ENCODE data around the gene CDH13.
A peak's percentile ranks its signal among the peaks of the same experiment; 100 is the strongest.

The CDH13 gene

GRCh38 chr16:82633964-82634600, 7.3 kb downstream of the CDH13 start:
- FAIRE-seq (no peak), DNase-seq (ENCODE audit: insufficient read length, low spot score) (no peak)
- peak; percentile 31; the same call in 1 of the 2 replicates for TF ChIP-seq POLR2A (IDR thresholded peaks at IDR 0.05; ENCODE audit: low read depth, low read length)

DNA sequence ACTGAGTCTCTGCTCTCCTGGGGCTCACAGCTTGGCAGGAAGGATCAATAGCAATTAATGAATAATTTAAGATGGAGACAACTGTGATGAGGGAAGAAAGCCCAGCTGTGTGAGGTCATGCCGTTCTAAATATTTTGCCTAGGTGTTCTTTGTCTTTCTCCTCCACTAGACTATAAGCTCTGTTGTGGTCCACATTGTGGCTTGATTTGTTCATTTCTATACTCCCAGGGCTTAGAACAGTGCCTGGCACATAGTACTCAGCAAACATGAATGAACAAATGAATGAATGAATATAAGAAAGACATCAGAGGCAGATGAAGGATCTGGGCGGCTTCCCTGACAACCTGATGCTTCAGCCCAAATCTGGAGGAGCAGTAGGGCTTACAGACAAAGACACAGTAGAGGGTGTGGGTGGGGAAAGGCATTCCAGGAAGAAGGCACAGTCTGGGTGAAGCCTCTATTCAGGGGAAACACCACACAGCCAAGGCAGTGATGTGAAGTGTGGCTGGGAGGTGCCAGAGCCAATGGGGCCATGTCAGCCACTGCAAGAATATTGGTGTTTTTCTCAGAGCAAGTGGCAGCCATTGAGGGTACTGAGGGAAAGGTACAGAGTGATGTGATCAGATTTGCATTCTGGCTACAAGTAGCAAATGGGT, 8.3 kb downstream of the CDH13 start:
- DNase-seq (ENCODE audit: insufficient read length, low spot score) (no peak), FAIRE-seq (no peak)
- no peak for TF ChIP-seq POLR2A (IDR thresholded peaks at IDR 0.05; ENCODE audit: low read depth, low read length)

- FAIRE-seq (no peak), DNase-seq (ENCODE audit: insufficient read length, low spot score) (no peak)
- no peak for TF ChIP-seq POLR2A (IDR thresholded peaks at IDR 0.05; ENCODE audit: low read depth, low read length)
These were observed 9.7 kb downstream of the CDH13 start for GRCh38 chr16:82636485-82636884.

DNA sequence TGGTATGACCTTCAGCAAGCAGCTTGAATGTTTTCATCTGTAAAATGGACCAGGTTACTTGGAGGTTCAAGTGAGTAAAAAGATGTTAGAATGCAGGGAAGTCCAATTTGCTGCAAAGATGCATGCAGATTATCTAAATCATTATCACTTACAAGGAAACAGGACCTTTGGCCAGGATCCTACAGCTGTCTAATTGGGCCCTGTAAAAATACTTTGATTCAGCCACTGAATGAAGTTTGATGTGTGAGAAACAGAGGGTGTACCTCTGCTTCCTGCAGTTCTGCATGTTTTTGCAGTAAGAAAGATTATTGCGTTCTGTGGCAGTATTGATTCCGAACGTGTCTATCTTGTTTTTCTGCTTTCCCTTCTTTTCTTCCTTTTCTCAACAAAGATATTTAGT, 10.2 kb downstream of the CDH13 start:
- DNase-seq (ENCODE audit: insufficient read length, low spot score) (no peak), FAIRE-seq (no peak)
- no peak for TF ChIP-seq POLR2A (IDR thresholded peaks at IDR 0.05; ENCODE audit: low read depth, low read length)

GRCh38 chr16:82638095-82638798, 11.5 kb downstream of the CDH13 start:
- no peak for TF ChIP-seq POLR2A (IDR thresholded peaks at IDR 0.05; ENCODE audit: low read depth, low read length)
- FAIRE-seq (no peak), DNase-seq (ENCODE audit: insufficient read length, low spot score) (no peak)

DNA sequence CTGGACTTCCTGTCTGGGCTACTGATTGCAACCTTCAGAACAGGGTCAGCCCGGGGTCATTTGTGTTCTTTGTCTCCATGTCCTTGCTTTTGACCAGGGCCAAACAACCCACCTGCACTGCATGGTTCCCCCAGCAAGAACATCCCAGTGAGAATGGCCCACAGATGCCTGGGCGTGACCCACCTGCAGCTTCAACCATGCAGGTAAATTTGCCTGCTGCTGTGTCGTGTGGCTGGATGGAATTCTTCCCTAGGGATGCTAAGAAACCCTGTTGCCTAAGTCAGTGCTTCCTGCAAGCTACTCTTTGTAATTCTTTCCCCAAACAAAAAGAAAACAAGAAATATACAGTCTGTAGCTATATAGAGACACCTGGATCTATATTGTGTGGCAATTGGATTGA, 12.5 kb downstream of the CDH13 start:
- FAIRE-seq: no peak
- no peak for TF ChIP-seq POLR2A (IDR thresholded peaks at IDR 0.05; ENCODE audit: low read depth, low read length)
- DNase-seq (ENCODE audit: insufficient read length, low spot score): no peak

- no peak for DNase-seq (ENCODE audit: insufficient read length, low spot score)
- FAIRE-seq: no peak
- no peak for TF ChIP-seq POLR2A (IDR thresholded peaks at IDR 0.05; ENCODE audit: low read depth, low read length)
These were observed 13.0 kb downstream of the CDH13 start for GRCh38 chr16:82639666-82640336.

DNA sequence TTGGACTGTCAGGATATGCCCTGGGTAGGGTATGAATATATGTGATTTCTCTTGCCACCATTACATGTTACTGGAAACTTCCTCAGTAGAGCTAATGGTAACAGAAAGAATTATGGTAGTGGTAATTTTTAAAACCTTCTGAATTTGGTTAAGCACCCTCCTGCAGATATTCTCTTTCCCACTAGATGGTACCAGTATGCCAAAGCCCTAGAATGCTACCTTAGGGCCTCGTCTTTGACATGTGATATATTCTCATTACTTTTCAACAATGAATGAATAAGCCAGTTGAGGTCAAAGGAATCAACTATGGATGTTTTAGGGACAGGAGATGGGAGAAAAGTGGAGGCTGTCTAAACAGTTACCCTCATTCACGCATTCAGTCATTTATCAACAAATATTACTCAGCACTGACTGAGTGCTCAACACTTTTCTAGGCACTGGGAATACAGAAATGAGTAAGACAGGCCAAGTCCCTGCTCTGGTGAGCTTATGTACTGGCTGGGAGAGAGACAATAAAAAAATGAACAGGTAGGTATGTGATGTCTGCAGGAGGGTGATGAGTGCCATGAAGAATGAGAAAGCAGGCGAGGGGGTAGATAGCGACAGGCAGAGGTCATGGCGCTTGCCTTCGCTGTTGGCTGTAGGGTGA, 14.7 kb downstream of the CDH13 start:
- no peak for DNase-seq (ENCODE audit: insufficient read length, low spot score)
- FAIRE-seq: no peak

GRCh38 chr16:82643136-82643535, 16.4 kb downstream of the CDH13 start:
- no peak for TF ChIP-seq POLR2A (IDR thresholded peaks at IDR 0.05; ENCODE audit: low read depth, low read length)
- no peak for DNase-seq (ENCODE audit: insufficient read length, low spot score)
- FAIRE-seq: no peak

More for the DNA sequence above, 14.7 kb downstream of the CDH13 start:
- no peak for TF ChIP-seq POLR2A (IDR thresholded peaks at IDR 0.05; ENCODE audit: low read depth, low read length)

DNA sequence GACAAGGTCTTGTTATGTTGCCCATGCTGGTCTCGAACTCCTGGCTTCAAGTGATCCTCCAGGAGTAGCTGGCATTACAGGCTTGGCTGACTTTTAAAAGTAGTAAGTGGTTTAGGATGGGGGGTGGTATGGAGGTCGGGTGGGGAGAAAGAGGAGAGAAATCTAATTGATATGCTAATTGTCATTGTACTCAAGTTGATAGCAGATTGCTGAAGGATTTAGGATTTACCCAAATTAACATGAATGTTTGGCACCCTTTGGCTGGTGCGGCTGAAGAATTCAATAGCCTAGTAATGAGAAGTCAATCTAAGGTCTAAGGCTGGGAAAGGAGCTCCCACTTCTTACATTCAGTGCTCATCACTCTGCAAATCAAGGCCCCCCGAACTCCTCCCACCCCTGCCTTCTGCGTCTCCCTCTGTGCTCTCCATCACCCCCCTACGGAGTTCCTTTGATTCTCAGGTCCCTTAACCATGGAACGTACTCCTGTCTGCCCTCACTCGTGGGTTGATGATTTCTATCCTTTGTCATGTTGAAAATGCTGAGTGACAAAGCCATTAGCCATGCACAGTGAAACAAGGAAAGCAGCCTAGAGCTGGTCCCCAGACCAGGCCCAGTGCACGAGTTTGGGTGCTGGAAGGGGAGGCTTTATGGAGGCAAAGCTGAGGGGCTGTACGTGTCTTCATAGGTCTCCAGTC, 17.3 kb downstream of the CDH13 start:
- DNase-seq (ENCODE audit: insufficient read length, low spot score) (no peak), FAIRE-seq (no peak)
- TF ChIP-seq POLR2A (IDR thresholded peaks at IDR 0.05; ENCODE audit: low read depth, low read length): no peak

GRCh38 chr16:82646504-82646903, 19.7 kb downstream of the CDH13 start:
- FAIRE-seq (no peak), DNase-seq (ENCODE audit: insufficient read length, low spot score) (no peak)
- TF ChIP-seq POLR2A (IDR thresholded peaks at IDR 0.05; ENCODE audit: low read depth, low read length): no peak

GRCh38 chr16:82649766-82650165, 23.0 kb downstream of the CDH13 start:
- no peak for TF ChIP-seq POLR2A (IDR thresholded peaks at IDR 0.05; ENCODE audit: low read depth, low read length)
- DNase-seq (ENCODE audit: insufficient read length, low spot score): no peak
- no peak for FAIRE-seq

DNA sequence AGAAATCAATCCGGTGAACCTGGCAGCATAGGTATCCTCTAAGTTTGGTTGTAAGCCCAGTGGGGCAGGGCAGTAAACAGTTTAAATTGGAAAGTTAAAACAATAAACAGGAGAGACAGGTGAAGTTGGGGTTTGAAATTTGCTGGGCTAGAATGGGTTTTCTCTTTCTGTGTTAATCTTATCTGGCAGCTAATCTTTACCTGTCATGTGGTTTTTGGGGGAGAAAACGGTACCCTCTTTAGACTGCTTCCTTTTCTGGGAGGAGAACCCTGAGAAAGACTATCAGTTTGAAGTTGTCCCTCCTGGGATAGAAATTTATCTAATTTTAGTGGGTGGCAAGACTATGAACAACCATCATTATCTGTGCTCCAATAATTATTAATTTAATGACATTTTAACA, 24.0 kb downstream of the CDH13 start:
- no peak for FAIRE-seq
- DNase-seq (ENCODE audit: insufficient read length, low spot score): no peak
- no peak for TF ChIP-seq POLR2A (IDR thresholded peaks at IDR 0.05; ENCODE audit: low read depth, low read length)

Data from H54 (cell line).